Activated CD8-positive, alpha-beta T cell treated with anti-CD3 and anti-CD28 coated beads for 36 hours (primary cell): Measurements from ENCODE around the gene PRKAG2. TPM values are rescaled to one million over a fixed set of nuclear protein-coding genes. Genes with fewer than 3 reads are reported as not detected.

Experiments used
- ATAC-seq: fragments of 200-7000 bp; cut with Tn5 transposase; one replicate; pipeline ENCODE4 v1.10.0; 2021; ENCODE audit warnings: mild to moderate bottlenecking, moderate library complexity
- CTCF ChIA-PET: fragments of 350-600 bp; sonication (Branson Sonifier 250); formaldehyde crosslinking; loops from one replicate; lab custom pipeline; 2021; ENCODE audit warnings: antibody characterized with exemption; lab: Charles Lee
- POLR2A ChIA-PET: fragments of 350-600 bp; sonication (Branson Sonifier 250); formaldehyde crosslinking; loops from one replicate; lab custom pipeline; 2021; ENCODE audit warnings: antibody characterized with exemption; lab: Charles Lee
- DNase-seq: peaks from one replicate; pipeline ENCODE4 v3.0.0-alpha.2; 2020
- H3K27ac Mint-ChIP-seq: one replicate; pipeline ENCODE4 v1.8.0; 2021; ENCODE audit warnings: mild to moderate bottlenecking, mixed read lengths
- H3K27me3 Mint-ChIP-seq: one replicate; pipeline ENCODE4 v1.8.0; 2021; ENCODE audit warnings: mixed read lengths
- H3K36me3 Mint-ChIP-seq: one replicate; pipeline ENCODE4 v1.8.0; 2021; ENCODE audit warnings: low read depth, mixed read lengths
- H3K4me1 Mint-ChIP-seq: one replicate; pipeline ENCODE4 v1.8.0; 2021; ENCODE audit warnings: low read depth, mixed read lengths
- H3K4me3 Mint-ChIP-seq: one replicate; pipeline ENCODE4 v1.8.0; 2021; ENCODE audit warnings: mild to moderate bottlenecking, moderate library complexity, mixed read lengths
- H3K9me3 Mint-ChIP-seq: one replicate; pipeline ENCODE4 v1.8.0; 2021; ENCODE audit warnings: mixed read lengths
- CTCF ChIP-seq: fragments of 200-600 bp; IDR thresholded peaks from one replicate; pipeline ENCODE4 v1.8.0; 2022; ENCODE audit warnings: antibody characterized with exemption, mild to moderate bottlenecking
- intact Hi-C: fragments of 100-400 bp; cut with micrococcal nuclease; formaldehyde crosslinking; loops from one replicate; pipeline ENCODE4 v1.10.0; 2022
- total RNA-seq, 2 experiments: library from RNA; stranded (reverse); gene quantifications; one replicate each; pipeline ENCODE4 v1.2.3, GENCODE V29; 2021

Gene PRKAG2
- total RNA-seq, 2 experiments from 2014 or later, result 17.0 to 19.2 TPM

GRCh38 chr7:151866761-151867655 lies 9.9 kb downstream of the PRKAG2 start:
- ChIA-PET CTCF (no interaction called here), POLR2A (no interaction called here)
- Mint-ChIP-seq H3K27ac (no peak overlapping the region), H3K4me1 (peaks cover 16% of the 10 kb centered on the region), H3K36me3 (no peaks in the 10 kb centered on the region), H3K27me3 (no peaks in the 10 kb centered on the region), H3K4me3 (no peak overlapping the region), H3K9me3 (no peaks in the 10 kb centered on the region)
- intact Hi-C loops, result no loop called here
- no peak for DNase-seq
- ATAC-seq, result no peak
- TF ChIP-seq CTCF, result no peak

- ATAC-seq (no peak), DNase-seq (no peak)
- H3K9me3 Mint-ChIP-seq, result no peaks in the 10 kb centered on the region
- peaks cover 10% of the 10 kb centered on the region for H3K4me1 Mint-ChIP-seq
- no peaks in the 10 kb centered on the region for H3K27me3 Mint-ChIP-seq
- no peak for TF ChIP-seq CTCF
- no peak overlapping the region for H3K4me3 Mint-ChIP-seq
- intact Hi-C loops, result no loop called here
- ChIA-PET POLR2A (no interaction called here), CTCF (no interaction called here)
- H3K27ac Mint-ChIP-seq, result no peak overlapping the region
- H3K36me3 Mint-ChIP-seq, result no peaks in the 10 kb centered on the region
These were observed 10.9 kb downstream of the PRKAG2 start for GRCh38 chr7:151866028-151866427.

- ChIA-PET POLR2A (interaction anchor here (2.3 kb wide), 1 partner anchor 10 kb away, joined by 5 read pairs; no protein-coding TSS in a partner anchor), CTCF (no interaction called here)
- H3K36me3 Mint-ChIP-seq, result no peaks in the 10 kb centered on the region
- ATAC-seq, result no peak
- TF ChIP-seq CTCF, result no peak
- H3K9me3 Mint-ChIP-seq, result no peaks in the 10 kb centered on the region
- peaks cover 8% of the 10 kb centered on the region for H3K4me1 Mint-ChIP-seq
- H3K27ac Mint-ChIP-seq, result no peak overlapping the region
- H3K4me3 Mint-ChIP-seq, result no peak overlapping the region
- intact Hi-C loops, result no loop called here
- no peak for DNase-seq
- H3K27me3 Mint-ChIP-seq, result no peaks in the 10 kb centered on the region
These were observed 11.7 kb downstream of the PRKAG2 start for GRCh38 chr7:151865070-151865670.

GRCh38 chr7:151864561-151864960 lies 12.4 kb downstream of the PRKAG2 start:
- H3K9me3 Mint-ChIP-seq, result no peaks in the 10 kb centered on the region
- ChIA-PET POLR2A (interaction anchor here (2.3 kb wide), 1 partner anchor 11 kb away, joined by 5 read pairs; no protein-coding TSS in a partner anchor), CTCF (no interaction called here)
- H3K27me3 Mint-ChIP-seq, result no peaks in the 10 kb centered on the region
- no peak overlapping the region for H3K4me3 Mint-ChIP-seq
- DNase-seq (no peak), ATAC-seq (no peak)
- intact Hi-C loops, result no loop called here
- H3K4me1 Mint-ChIP-seq, result peaks cover 2% of the 10 kb centered on the region
- no peaks in the 10 kb centered on the region for H3K36me3 Mint-ChIP-seq
- TF ChIP-seq CTCF, result no peak
- H3K27ac Mint-ChIP-seq, result no peak overlapping the region

- intact Hi-C loops, result no loop called here
- Mint-ChIP-seq H3K27me3 (no peaks in the 10 kb centered on the region), H3K4me3 (no peak overlapping the region), H3K9me3 (no peaks in the 10 kb centered on the region), H3K27ac (no peak overlapping the region), H3K36me3 (no peaks in the 10 kb centered on the region), H3K4me1 (no peaks in the 10 kb centered on the region)
- ATAC-seq (no peak), DNase-seq (no peak)
- TF ChIP-seq CTCF, result no peak
- ChIA-PET POLR2A (interaction anchor here (2.3 kb wide), 1 partner anchor 11 kb away, joined by 5 read pairs; no protein-coding TSS in a partner anchor), CTCF (no interaction called here)
These were observed 12.8 kb downstream of the PRKAG2 start for GRCh38 chr7:151864081-151864480.
